COR-L47 (cell line): ENCODE measurements around the gene CYP2R1.
A peak's percentile ranks its signal among the peaks of the same experiment; 100 is the strongest.
"Not testable (repeated sequence)": the region's sequence is repeated elsewhere in the genome, so short reads cannot be mapped to it uniquely, and the experiment has no call there.

Source experiments
- DNase-seq: peaks from one replicate; lab custom pipeline; 2025; lab: John Stamatoyannopoulos, UW

The CYP2R1 gene

GRCh38 chr11:14892577-14892976 lies 546 bp upstream of the CYP2R1 start:
- no peak for DNase-seq

GRCh38 chr11:14891143-14892035 lies 642 bp downstream of the CYP2R1 start:
- DNase-seq: peak; percentile 86

DNA sequence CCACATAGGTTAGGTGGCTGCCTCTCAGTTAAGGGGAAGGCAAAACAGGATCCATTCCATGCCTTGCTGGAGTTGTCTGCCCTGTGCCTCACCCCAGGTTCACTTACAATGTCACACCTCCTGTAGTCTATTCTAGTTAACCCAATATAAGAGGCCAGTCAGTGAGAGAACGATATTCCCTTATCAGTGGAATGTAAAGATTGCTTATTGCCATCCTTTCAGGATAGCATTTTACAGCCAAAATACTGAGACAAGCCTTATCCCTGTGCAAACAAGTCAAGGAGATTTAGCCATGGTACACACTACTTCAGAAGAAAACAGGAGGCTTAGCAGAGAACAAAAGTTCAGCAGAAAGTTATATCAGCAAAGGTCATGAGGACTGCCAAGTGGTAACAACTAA lies 5.5 kb downstream of the CYP2R1 start:
- DNase-seq: no peak

DNA sequence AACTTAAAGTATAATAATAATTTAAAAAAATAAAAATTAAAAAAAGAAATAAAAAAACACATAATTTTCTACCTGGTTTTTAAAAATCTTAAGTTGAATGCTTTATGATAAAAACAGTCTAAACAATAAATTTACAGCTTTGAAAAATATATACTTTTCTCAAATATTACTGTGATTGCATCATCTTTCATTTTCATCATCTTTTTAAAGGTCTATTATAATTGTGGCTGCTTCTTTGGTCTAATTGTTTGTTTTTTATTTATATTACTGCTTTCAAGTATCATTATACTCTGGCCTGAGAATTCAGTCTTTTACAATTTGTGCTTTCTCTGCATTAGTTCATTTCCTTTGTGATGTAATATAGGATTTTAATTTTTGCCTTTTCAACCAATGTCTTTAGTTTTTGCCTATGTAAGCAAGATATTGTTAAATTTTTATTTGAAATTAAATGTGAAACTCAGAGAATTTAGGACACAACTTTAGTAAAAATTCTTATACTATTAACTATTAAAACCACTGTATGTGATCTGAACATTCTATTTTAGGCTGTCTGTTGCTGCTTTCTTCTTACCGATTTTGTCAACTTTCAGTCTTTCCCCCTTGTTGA lies 7.3 kb downstream of the CYP2R1 start:
- no peak for DNase-seq

- DNase-seq: not testable (repeated sequence)
These were observed 8.3 kb downstream of the CYP2R1 start for GRCh38 chr11:14883683-14884082.

GRCh38 chr11:14882196-14882595 lies 9.8 kb downstream of the CYP2R1 start:
- DNase-seq: no peak

DNA sequence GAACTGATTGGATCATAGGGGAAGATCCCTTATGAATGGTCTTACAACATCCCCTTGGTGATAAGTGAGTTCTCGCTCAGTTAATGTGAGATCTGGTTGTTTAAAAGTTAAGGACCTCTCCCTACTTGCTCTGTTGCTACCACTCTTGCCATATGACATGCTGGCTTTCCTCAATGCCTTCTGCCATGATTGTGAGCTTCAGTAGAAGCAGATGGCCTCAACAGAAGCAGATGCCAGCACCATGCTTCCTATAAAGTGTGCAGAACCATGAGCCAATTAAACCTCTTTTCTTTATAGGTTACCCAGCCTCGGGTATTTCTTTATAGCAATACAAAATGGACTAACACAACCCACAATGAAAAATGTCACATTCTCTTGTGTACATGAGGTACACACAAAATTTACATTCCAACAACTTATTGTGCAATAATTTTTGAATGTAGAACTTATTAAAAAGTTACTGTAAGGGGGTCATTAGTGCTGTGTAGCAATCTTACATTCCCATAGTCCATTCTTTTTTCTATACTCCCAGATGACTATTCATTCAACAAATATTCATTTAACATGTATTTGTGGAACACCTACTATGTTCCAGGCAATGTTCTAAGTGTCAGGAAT lies 10.3 kb downstream of the CYP2R1 start:
- DNase-seq: no peak

DNA sequence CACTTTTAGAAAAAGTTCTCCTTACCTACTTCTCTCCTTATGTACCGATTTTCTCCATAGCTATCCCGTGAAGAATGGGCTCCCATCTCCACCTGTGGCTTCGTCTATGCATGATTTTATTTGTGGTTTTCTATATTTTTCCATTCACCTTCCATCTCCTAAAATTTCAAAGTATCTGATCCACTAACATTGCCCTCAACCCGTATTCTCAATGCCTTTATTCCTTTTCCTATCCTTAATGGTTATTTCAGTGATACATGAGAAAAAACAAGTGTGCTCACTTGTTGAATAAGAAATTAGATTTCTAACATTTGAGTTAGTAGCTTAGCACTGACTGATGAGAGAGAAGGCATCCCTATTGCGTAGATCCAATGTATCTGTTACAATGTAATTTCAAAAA lies 16.9 kb downstream of the CYP2R1 start:
- DNase-seq: no peak

DNA sequence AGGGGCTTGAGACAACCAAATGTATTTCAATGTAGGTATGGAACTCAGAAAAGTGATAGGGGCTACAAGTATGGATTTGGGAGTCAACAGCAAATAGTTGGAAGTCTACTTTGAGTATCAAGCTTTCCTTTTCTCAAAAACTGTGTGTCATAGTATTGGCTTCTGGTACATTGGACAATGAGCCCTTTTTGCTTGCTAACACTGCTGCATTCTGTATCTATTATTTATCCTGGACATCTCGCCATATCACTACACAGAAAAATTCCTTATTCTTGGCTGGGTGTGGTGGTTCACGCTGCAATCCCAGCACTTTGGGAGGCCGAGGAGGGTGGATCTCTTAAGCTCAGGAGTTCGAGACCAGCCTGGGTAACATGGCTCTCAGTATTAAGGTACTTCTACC lies 18.4 kb downstream of the CYP2R1 start:
- no peak for DNase-seq

- no peak for DNase-seq
These were observed 20.0 kb downstream of the CYP2R1 start for GRCh38 chr11:14872032-14872431.

- DNase-seq: not testable (repeated sequence)
These were observed 28.3 kb downstream of the CYP2R1 start for GRCh38 chr11:14863775-14864174.

DNA sequence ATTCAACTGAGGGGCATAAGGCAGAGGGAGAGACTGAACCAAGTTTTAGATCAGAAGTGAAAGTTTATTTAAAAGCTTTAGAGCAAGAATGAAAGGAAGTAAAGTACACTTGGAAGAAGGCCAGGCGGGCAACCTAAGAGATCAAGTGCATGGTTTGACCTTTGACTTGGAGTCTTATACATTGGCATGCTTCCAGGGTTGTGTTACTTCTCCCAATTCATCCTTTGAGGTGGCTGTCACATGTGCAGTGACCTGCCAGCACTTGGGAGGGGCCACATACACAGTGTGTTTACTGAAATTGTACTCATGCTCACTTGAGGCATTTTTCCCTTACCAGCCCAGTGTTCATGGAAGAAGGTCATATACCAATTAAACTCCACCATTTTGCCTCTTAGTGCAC lies 30.4 kb downstream of the CYP2R1 start:
- no peak for DNase-seq

- DNase-seq: no peak
These were observed 31.5 kb downstream of the CYP2R1 start for GRCh38 chr11:14860511-14860910.

GRCh38 chr11:14858404-14858803 lies 33.6 kb downstream of the CYP2R1 start:
- no peak for DNase-seq

DNA sequence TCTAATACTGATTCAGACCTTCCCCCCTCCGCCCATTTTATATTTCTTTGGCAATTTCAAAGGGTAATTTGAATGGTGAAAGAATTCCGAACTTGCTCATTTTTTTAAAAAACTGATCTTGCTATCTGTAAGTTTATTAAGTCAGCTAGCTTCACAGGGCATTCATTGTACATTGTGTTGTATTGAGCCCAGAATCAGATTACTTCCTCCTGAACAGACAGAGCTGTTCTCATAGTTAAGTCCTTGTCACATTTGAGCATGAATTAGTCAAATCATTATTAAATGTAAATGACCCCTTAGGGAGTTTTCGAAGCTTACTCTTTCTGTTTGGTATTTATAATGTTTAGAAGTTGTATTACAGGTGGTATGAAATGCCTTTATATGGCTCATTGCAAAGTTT lies 34.4 kb downstream of the CYP2R1 start:
- no peak for DNase-seq

DNA sequence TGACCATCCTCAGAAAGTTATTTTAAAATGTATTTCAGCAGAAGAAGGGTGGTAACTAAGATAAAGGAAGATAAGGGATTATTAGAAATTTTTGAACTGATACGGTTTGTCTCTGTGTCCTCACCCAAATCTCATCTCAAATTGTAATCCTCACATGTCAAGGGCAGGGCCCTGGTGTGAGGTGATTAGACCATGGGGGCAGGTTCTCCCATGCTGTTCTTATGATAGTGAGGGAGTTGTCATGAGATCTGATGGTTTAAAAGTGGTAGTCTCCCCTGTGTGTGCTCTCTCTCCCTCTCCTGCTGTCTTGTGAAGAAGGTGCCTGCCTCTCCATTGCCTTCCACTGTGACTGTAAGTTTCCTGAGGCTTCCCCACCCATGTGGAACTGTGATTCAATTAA lies 36.1 kb downstream of the CYP2R1 start:
- DNase-seq: no peak

GRCh38 chr11:14854057-14854456 lies 38.0 kb downstream of the CYP2R1 start:
- DNase-seq: no peak

- no peak for DNase-seq
These were observed 39.4 kb downstream of the CYP2R1 start for GRCh38 chr11:14852571-14853177.

DNA sequence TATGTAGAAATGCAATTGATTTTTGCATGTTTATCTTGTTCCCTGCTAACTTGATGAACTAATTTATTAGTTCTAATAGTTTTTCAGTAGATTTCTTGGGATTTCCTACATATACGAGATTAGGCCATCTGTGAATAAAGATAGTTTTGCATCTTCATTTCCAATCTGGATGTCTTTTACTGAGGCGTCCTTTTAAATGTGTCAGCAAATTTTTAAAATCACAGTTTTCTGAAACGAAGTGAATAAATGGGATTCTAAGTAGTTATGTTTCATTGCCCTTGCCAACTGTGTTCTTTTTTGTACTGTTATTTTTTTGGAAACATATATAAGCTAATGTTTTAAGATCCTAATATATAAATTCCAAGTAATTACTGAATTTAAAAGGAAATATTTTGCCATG lies 50.0 kb downstream of the CYP2R1 start:
- no peak for DNase-seq

GRCh38 chr11:14835496-14836492 lies 56.2 kb downstream of the CYP2R1 start:
- no peak for DNase-seq
